Nephron (organoid): ENCODE measurements around the gene COQ2.

Source experiments
- H3K27ac Mint-ChIP-seq, 3 experiments: 2 replicates each; pipeline ENCODE4 v1.8.0; 2020; ENCODE audit warnings: mixed read lengths in 3 of 3, mild to moderate bottlenecking in 2 of 3, moderate library complexity in 1 of 3
- H3K27me3 Mint-ChIP-seq: 2 replicates; pipeline ENCODE4 v1.8.0; 2021; ENCODE audit warnings: low read depth, mild to moderate bottlenecking, moderate library complexity, mixed read lengths
- H3K36me3 Mint-ChIP-seq: 2 replicates; pipeline ENCODE4 v1.8.0; 2020; ENCODE audit warnings: low read depth, mixed read lengths
- H3K4me1 Mint-ChIP-seq: 2 replicates; pipeline ENCODE4 v1.8.0; 2020; ENCODE audit warnings: mixed read lengths
- H3K4me3 Mint-ChIP-seq, 3 experiments: 2 replicates each; pipeline ENCODE4 v1.8.0; 2020; ENCODE audit warnings: mild to moderate bottlenecking in 3 of 3, mixed read lengths in 3 of 3, moderate library complexity in 2 of 3
- H3K9me3 Mint-ChIP-seq: 2 replicates; pipeline ENCODE4 v1.8.0; 2020; ENCODE audit warnings: mixed read lengths
- CTCF ChIP-seq, 3 experiments: fragments of 200-600 bp; sonication (generic); IDR thresholded peaks; one replicate each; pipeline ENCODE4 v1.5.0; 2021; ENCODE audit warnings: antibody characterized with exemption in 3 of 3; ENCODE audit not compliant: unreplicated experiment in 3 of 3

COQ2 gene

DNA sequence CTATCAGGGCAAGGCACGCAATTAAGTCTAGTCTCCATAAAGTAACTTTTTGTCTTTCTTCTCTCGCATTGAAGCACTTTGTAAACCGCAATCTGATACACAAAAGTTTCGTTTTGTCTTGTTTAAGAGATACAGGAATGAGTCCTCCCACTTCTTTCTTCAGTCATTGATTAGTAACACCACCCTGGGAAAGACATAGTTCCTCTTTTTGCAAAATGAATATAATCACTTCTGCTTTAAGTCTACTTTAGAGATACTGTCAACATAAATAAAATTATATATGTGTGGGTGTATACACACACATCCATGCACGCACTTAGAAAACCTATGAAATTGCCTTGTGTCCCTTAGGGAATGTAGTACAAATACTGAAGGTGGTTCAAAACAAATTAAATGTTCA lies 11.7 kb downstream of the COQ2 start:
- H3K27me3 Mint-ChIP-seq: no peaks in the 10 kb centered on the region
- H3K27ac Mint-ChIP-seq: no peak overlapping the region
- H3K36me3 Mint-ChIP-seq: peaks cover 42% of the 10 kb centered on the region
- TF ChIP-seq CTCF (IDR thresholded peaks at IDR 0.05; ENCODE audit: unreplicated experiment in 3 of 3): no peak
- no peak overlapping the region for H3K4me3 Mint-ChIP-seq
- no peaks in the 10 kb centered on the region for H3K9me3 Mint-ChIP-seq
- H3K4me1 Mint-ChIP-seq: no peaks in the 10 kb centered on the region

GRCh38 chr4:83269256-83269655 lies 15.3 kb downstream of the COQ2 start:
- H3K27ac Mint-ChIP-seq: no peak overlapping the region
- H3K36me3 Mint-ChIP-seq: peaks cover 32% of the 10 kb centered on the region
- no peak overlapping the region for H3K4me3 Mint-ChIP-seq
- no peak for TF ChIP-seq CTCF (IDR thresholded peaks at IDR 0.05; ENCODE audit: unreplicated experiment in 3 of 3)
- H3K27me3 Mint-ChIP-seq: no peaks in the 10 kb centered on the region
- no peaks in the 10 kb centered on the region for H3K9me3 Mint-ChIP-seq
- H3K4me1 Mint-ChIP-seq: no peaks in the 10 kb centered on the region

GRCh38 chr4:83268491-83268890 lies 16.1 kb downstream of the COQ2 start:
- H3K36me3 Mint-ChIP-seq: peaks cover 32% of the 10 kb centered on the region
- no peaks in the 10 kb centered on the region for H3K27me3 Mint-ChIP-seq
- H3K4me3 Mint-ChIP-seq: no peak overlapping the region
- no peak for TF ChIP-seq CTCF (IDR thresholded peaks at IDR 0.05; ENCODE audit: unreplicated experiment in 3 of 3)
- no peak overlapping the region for H3K27ac Mint-ChIP-seq
- no peaks in the 10 kb centered on the region for H3K4me1 Mint-ChIP-seq
- H3K9me3 Mint-ChIP-seq: no peaks in the 10 kb centered on the region

- H3K27me3 Mint-ChIP-seq: no peaks in the 10 kb centered on the region
- TF ChIP-seq CTCF (IDR thresholded peaks at IDR 0.05; ENCODE audit: unreplicated experiment in 3 of 3): no peak
- no peaks in the 10 kb centered on the region for H3K4me1 Mint-ChIP-seq
- H3K9me3 Mint-ChIP-seq: no peaks in the 10 kb centered on the region
- no peak overlapping the region for H3K4me3 Mint-ChIP-seq
- H3K36me3 Mint-ChIP-seq: peaks cover 37% of the 10 kb centered on the region
- H3K27ac Mint-ChIP-seq: no peak overlapping the region
Measured at GRCh38 chr4:83267830-83268475, 16.6 kb downstream of the COQ2 start.

DNA sequence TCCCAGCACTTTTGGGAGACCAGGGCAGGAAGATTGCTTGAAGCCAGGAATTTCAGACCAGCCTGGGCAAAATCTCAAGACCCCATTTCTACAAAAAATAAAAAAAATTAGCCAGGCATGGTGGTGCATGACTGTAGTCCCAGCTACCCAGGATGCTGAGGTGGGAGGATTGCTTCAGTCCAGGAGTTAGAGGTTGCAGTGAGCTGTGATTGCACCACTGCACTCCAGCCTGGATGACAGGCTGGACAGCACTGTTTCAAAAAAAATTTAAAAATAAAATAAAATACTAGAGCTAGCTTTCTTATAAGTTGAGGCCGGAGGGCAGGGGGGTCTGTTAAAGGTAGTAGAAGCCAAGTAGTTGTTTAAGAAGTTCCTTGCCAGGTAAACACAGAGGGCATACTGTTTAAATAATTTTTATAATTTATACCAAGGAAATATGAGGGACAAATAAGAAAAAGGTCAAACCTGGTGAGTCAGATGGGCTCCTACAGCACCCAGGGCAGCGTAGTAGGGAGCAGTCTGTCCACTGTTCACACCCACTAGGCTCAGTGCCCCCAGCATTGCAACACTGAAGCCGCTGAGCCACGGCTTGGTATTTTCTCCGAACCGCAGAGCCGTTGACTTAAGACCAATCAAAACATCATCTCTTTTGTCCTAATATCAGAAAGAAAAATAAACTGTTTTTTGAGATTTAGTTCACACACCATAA lies 17.3 kb downstream of the COQ2 start:
- no peak for TF ChIP-seq CTCF (IDR thresholded peaks at IDR 0.05; ENCODE audit: unreplicated experiment in 3 of 3)
- no peaks in the 10 kb centered on the region for H3K27me3 Mint-ChIP-seq
- H3K4me1 Mint-ChIP-seq: no peaks in the 10 kb centered on the region
- H3K9me3 Mint-ChIP-seq: no peaks in the 10 kb centered on the region
- peaks cover 40% of the 10 kb centered on the region for H3K36me3 Mint-ChIP-seq
- no peak overlapping the region for H3K4me3 Mint-ChIP-seq
- H3K27ac Mint-ChIP-seq: no peak overlapping the region

GRCh38 chr4:83266689-83267088 lies 17.9 kb downstream of the COQ2 start:
- H3K4me1 Mint-ChIP-seq: no peaks in the 10 kb centered on the region
- H3K27me3 Mint-ChIP-seq: no peaks in the 10 kb centered on the region
- TF ChIP-seq CTCF (IDR thresholded peaks at IDR 0.05; ENCODE audit: unreplicated experiment in 3 of 3): no peak
- H3K27ac Mint-ChIP-seq: no peak overlapping the region
- H3K36me3 Mint-ChIP-seq: peaks cover 36% of the 10 kb centered on the region
- no peak overlapping the region for H3K4me3 Mint-ChIP-seq
- H3K9me3 Mint-ChIP-seq: no peaks in the 10 kb centered on the region
